Endothelial cell of umbilical vein (primary cell): Measurements from ENCODE around the gene CAPN15. TPM values are rescaled to one million over a fixed set of nuclear protein-coding genes. Genes with fewer than 3 reads are reported as not detected.

Source experiments
- BruUV-seq: library from RNA; stranded (reverse); fragments of 400-500 nt; replicated peaks from 2 replicates; lab custom pipeline; 2021; lab: Mats Ljungman, UMichigan
- CTCF ChIA-PET: fragments of 300-600, 350-600 bp; sonication (Branson Sonifier 250); formaldehyde crosslinking; loops from one replicate; lab custom pipeline; 2021; ENCODE audit warnings: antibody characterized with exemption, inconsistent platforms; lab: Charles Lee
- POLR2A ChIA-PET: fragments of 300-600, 350-600 bp; sonication (Branson Sonifier 250); formaldehyde crosslinking; loops from one replicate; lab custom pipeline; 2021; ENCODE audit warnings: antibody characterized with exemption, inconsistent platforms; lab: Charles Lee
- DNase-seq: peaks from one replicate; pipeline ENCODE4 v3.0.0-alpha.2; 2011; ENCODE audit warnings: low read depth, low spot score
- FAIRE-seq: peaks from 2 replicates; lab custom pipeline; 2011; peaks lifted over from hg19 to GRCh38; lab: Jason Lieb, UNC
- H2AFZ ChIP-seq: 2 replicates; pipeline ENCODE4 v1.6.0; 2012; ENCODE audit warnings: low read depth, low read length, control low read depth, inconsistent platforms
- H3K27ac ChIP-seq: 2 replicates; pipeline ENCODE4 v1.5.1; 2011; ENCODE audit warnings: low read depth, mild to moderate bottlenecking, control low read depth, low read length, moderate library complexity; ENCODE audit not compliant: insufficient read depth
- H3K27me3 ChIP-seq, 2 experiments: 2 replicates each; pipeline versions ENCODE4 v1.6.0 to v1.6.1; 2011; ENCODE audit warnings: low read length in 2 of 2, mixed read lengths in 1 of 2; ENCODE audit not compliant: control insufficient read depth in 2 of 2, insufficient read depth in 2 of 2
- H3K36me3 ChIP-seq, 2 experiments: 2 replicates in 1 of 2; 3 replicates in 1 of 2; pipeline ENCODE4 v1.5.1; 2011; ENCODE audit warnings: low read length in 2 of 2, mild to moderate bottlenecking in 1 of 2, moderate library complexity in 1 of 2; ENCODE audit not compliant: control insufficient read depth in 2 of 2, insufficient read depth in 2 of 2; ENCODE audit errors: extremely low read depth in 1 of 2
- H3K4me1 ChIP-seq: 3 replicates; pipeline ENCODE4 v1.5.1; 2011; ENCODE audit warnings: mild to moderate bottlenecking, low read length; ENCODE audit not compliant: control insufficient read depth, insufficient read depth; ENCODE audit errors: extremely low read depth
- H3K4me2 ChIP-seq: 2 replicates; pipeline ENCODE4 v1.6.1; 2011; ENCODE audit warnings: low read length, control low read depth, mixed read lengths; ENCODE audit not compliant: insufficient read depth
- H3K4me3 ChIP-seq, 3 experiments: fragments of 200-600 bp in 1 of 3; sonication (generic), shearing (Covaris generic) in 1 of 3; replicated peaks in 1 of 3; 2 replicates each; pipeline ENCODE4 v1.5.1; 2011 to 2016; ENCODE audit warnings: control low read depth in 3 of 3, low read length in 3 of 3, mild to moderate bottlenecking in 2 of 3, inconsistent platforms in 1 of 3, low read depth in 1 of 3, moderate library complexity in 1 of 3; ENCODE audit not compliant: insufficient read depth in 1 of 3
- H3K79me2 ChIP-seq: 2 replicates; pipeline ENCODE4 v1.6.0; 2012; ENCODE audit warnings: low read length, inconsistent platforms; ENCODE audit not compliant: control insufficient read depth, insufficient read depth
- H3K9ac ChIP-seq: replicated peaks from 2 replicates; pipeline ENCODE3; 2011; ENCODE audit warnings: low read length, control low read depth; ENCODE audit not compliant: insufficient read depth; ENCODE audit errors: extremely low read depth
- H3K9me1 ChIP-seq: replicated peaks from 3 replicates; pipeline ENCODE4 v1.6.0; 2011; ENCODE audit warnings: mild to moderate bottlenecking, low read length; ENCODE audit not compliant: control insufficient read depth, insufficient read depth; ENCODE audit errors: extremely low read depth
- H3K9me3 ChIP-seq: replicated peaks from 2 replicates; pipeline ENCODE4 v1.5.1; 2012; ENCODE audit warnings: low read length, inconsistent platforms; ENCODE audit not compliant: control insufficient read depth, insufficient read depth
- H4K20me1 ChIP-seq: replicated peaks from 2 replicates; pipeline ENCODE3; 2011; ENCODE audit warnings: mild to moderate bottlenecking, low read length; ENCODE audit not compliant: control insufficient read depth, insufficient read depth; ENCODE audit errors: extremely low read depth
- CTCF ChIP-seq, 2 donors: IDR thresholded peaks; 1 replicate in 1 of 2; 2 replicates in 1 of 2; pipeline ENCODE4 v1.5.1; 2011; ENCODE audit warnings: low read length in 2 of 2, mild to moderate bottlenecking in 2 of 2, moderate library complexity in 2 of 2, control low read depth in 1 of 2, inconsistent platforms in 1 of 2, low read depth in 1 of 2; ENCODE audit not compliant: insufficient read depth in 1 of 2; ENCODE audit errors: extremely low read depth in 1 of 2
- EZH2 ChIP-seq: IDR thresholded peaks from 2 replicates; pipeline ENCODE4 v1.6.1; 2012; ENCODE audit warnings: borderline replicate concordance, low read depth, mild to moderate bottlenecking, moderate library complexity, low read length, inconsistent platforms; ENCODE audit not compliant: severe bottlenecking
- FOS ChIP-seq: IDR thresholded peaks from 2 replicates; pipeline ENCODE4 v1.6.1; 2011; ENCODE audit warnings: mild to moderate bottlenecking, low read length, moderate library complexity, borderline replicate concordance; ENCODE audit not compliant: insufficient read depth
- GATA2 ChIP-seq: IDR thresholded peaks from 2 replicates; pipeline ENCODE4 v1.7.0; 2011; ENCODE audit warnings: low read depth, mild to moderate bottlenecking, moderate library complexity, mixed read lengths, low read length; ENCODE audit not compliant: insufficient read length, insufficient read depth
- JUN ChIP-seq: IDR thresholded peaks from 2 replicates; pipeline ENCODE4 v1.6.1; 2011; ENCODE audit warnings: borderline replicate concordance, low read depth; ENCODE audit not compliant: insufficient read length, insufficient read depth
- MAX ChIP-seq: IDR thresholded peaks from 2 replicates; pipeline ENCODE4 v1.6.1; 2011; ENCODE audit not compliant: insufficient read depth, insufficient read length
- MYC ChIP-seq: IDR thresholded peaks from one replicate; pipeline ENCODE4 v1.6.1; 2011; ENCODE audit warnings: mild to moderate bottlenecking, low read depth, low read length
- POLR2A ChIP-seq: IDR thresholded peaks from 2 replicates; pipeline ENCODE4 v1.6.1; 2012; ENCODE audit warnings: low read depth, mild to moderate bottlenecking, control low read depth, low read length
- POLR2AphosphoS5 ChIP-seq: IDR thresholded peaks from 2 replicates; pipeline ENCODE4 v1.6.1; 2012; ENCODE audit warnings: low read depth, mild to moderate bottlenecking, control low read depth, low read length, moderate library complexity; ENCODE audit not compliant: insufficient read depth
- dilution Hi-C: fragments of 300-500 bp; cut with MboI; formaldehyde crosslinking; loops from one replicate; pipeline ENCODE4 v1.15.0; 2019; ENCODE audit warnings: low sequenced_read_pairs; ENCODE audit not compliant: extremely low pct_ligation_motif_present
- intact Hi-C: fragments of 100-400 bp; cut with micrococcal nuclease; formaldehyde crosslinking; loops from one replicate; pipeline ENCODE4 v1.10.0; 2022
- polyA plus RNA-seq, 4 experiments: library from polyadenylated mRNA; depleted of rRNA in 3 of 4; stranded (reverse) in 3 of 4; unstranded in 1 of 4; fragments of >200 nt; gene quantifications; 2 replicates each; pipeline versions ENCODE4 v1.2.1 to v1.2.3, GENCODE V29; 2011 to 2012; ENCODE audit warnings: missing spikeins in 1 of 4
- total RNA-seq: library from RNA; stranded (reverse); gene quantifications from 2 replicates; pipeline ENCODE4 v1.2.3, GENCODE V29; 2021

The CAPN15 gene
- total and polyA plus RNA-seq, 2 donors (not counting 3 experiments of a cell fraction or from before 2014, with no cell fraction given), result 33.9 to 65.0 TPM

- H3K4me3 ChIP-seq, result no peak overlapping the region
- H4K20me1 ChIP-seq, result no peaks in the 10 kb centered on the region
- CTCF ChIA-PET, result no interaction called here
- DNase-seq (no peak), FAIRE-seq (no peak)
- dilution Hi-C loops (no loop called here), intact Hi-C loops (no loop called here)
- no peaks in the 10 kb centered on the region for H3K9me1 ChIP-seq
- TF ChIP-seq MAX, result no peak
- TF ChIP-seq POLR2AphosphoS5, result no peak
- no peak for TF ChIP-seq CTCF (IDR thresholded peaks at IDR 0.05; ENCODE audit: extremely low read depth in 1 of 2, insufficient read depth in 1 of 2, low read depth in 1 of 2, low read length in 2 of 2)
- TF ChIP-seq GATA2, result no peak
- TF ChIP-seq FOS, result no peak
- TF ChIP-seq EZH2, result no peak
- no peak for TF ChIP-seq MYC
- no peak for TF ChIP-seq JUN
- no peak for TF ChIP-seq POLR2A
- H2AFZ ChIP-seq, result no peak overlapping the region
- H3K79me2 ChIP-seq, result no peaks in the 10 kb centered on the region
- H3K4me1 ChIP-seq, result peaks cover 6% of the 10 kb centered on the region
- H3K27ac ChIP-seq, result no peak overlapping the region
- H3K27me3 ChIP-seq, result peaks cover 14 to 19% of the 10 kb centered on the region in 2 experiments
- H3K9me3 ChIP-seq, result no peaks in the 10 kb centered on the region
- peaks cover 0 to 2% of the 10 kb centered on the region in 2 experiments for H3K36me3 ChIP-seq
- H3K9ac ChIP-seq, result no peak overlapping the region
- POLR2A ChIA-PET, result no interaction called here
- no TSS peak for BruUV-seq
- no peak overlapping the region for H3K4me2 ChIP-seq
These were observed 30.2 kb downstream of the CAPN15 start for GRCh38 chr16:557463-558297.
